ENCODE results near the gene CPM.

CPM gene

DNA sequence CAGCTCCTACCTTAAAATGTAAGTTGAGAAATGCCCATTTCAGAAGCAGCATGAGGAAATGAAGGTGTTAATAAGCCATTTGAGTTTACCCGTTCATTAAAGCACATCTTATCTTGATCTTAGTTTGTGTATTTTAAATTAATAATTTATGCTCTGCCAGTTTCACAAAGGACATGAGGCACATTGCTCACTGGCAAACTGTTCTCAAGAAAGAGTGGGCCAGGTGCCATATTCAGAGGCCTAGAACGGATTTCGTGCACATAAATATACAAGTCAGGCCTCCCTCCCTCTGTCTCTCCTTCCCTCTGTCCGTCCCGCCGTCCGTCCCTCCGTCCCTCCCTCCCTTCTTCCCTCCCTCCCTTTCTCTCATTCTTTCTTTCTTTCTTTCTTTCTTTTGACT is 29.5 kb downstream of the CPM start:
- no peak for DNase-seq

DNA sequence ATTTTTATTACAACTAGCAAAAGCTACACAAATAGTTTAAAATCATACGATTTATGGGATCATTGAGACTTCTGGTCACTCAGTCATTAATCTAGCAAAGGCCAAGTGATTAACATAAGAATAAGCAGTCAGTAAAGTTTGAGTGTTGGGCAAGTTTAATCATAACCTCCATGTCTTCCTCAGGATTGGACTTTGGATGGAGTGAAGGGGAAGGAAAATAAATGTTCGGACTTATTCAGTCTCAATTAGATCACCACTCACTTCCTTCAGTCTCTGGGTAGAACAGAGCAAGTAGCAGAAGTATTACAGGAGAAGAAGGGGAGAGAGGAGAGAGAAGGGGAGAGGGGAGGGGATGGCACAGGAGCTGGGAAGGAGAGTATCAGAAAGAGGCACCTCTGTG is 31.4 kb downstream of the CPM start:
- DNase-seq, result no peak

GRCh38 chr12:68901145-68901544 is 31.8 kb downstream of the CPM start:
- DNase-seq, result no peak

DNA sequence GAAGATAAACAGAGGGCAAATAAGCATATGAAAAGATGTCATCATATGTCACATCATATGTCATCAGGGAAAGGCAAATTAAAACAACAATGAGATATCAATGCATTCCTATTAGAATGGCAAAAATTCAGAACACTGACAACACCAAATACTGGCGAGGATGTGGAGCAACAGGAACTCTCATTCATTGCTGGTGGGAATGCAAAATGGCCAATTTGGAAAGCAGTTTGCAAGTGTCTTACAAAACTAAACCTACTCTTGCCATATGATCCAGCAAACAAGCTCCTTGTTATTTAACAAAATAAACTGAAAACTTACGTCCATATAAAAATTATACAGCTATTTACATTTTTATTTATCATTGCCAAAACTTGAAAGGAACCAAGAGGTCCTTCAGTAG is 32.7 kb downstream of the CPM start:
- no peak for DNase-seq

DNA sequence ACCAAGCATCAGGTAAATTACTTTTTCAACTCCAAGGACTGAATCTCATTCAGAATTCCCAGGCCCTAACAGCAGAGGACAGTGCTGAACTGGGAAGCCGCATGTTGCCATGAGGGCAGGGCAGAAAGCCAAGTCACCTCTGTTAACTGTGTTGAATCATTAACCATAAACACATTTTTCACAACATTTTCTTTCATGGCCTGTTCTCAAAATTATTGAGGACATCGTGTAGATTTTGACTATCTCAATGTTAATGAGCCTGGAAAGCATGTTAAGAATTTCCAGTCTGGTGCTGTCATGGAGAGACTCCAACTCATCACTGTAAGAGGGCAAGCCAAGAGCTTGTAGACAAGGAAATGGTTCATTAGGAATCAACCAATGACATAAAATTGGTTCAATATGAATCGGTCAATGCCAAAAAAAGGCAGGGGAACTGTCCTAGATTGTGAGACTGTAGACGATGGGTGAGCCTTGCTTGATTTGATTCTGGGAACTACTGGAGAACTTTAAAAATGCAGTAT is 33.7 kb downstream of the CPM start:
- peak; percentile 38 for DNase-seq

- DNase-seq, result peak; percentile 4
Measured at GRCh38 chr12:68896881-68897540, 36.0 kb downstream of the CPM start.

DNA sequence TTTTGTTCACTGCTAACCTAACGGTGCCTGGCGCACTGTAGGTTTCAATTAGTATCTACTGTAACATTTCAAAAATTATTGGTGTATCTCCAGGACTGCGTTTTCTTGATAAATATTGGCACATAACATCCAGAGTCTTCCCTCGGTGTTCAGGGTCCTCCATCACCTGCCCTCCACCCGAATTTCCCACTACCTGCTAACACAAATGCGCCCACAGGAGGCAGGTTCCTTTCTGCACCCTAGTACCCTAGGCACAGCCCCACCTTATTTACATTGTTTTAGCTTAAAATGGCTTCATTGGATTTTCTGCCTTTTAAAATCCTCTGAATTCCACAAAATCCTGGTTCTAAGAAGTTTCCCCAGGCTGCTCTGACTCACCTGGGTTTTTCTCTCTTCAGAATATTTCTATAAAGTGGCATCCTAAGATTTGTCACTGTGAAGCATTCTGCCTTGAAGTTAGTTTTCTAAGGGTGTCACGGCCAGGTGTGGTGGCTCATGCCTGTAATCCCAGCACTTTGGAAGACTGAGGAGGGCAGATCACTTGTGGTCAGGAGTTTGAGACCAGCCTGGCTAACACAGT is 38.6 kb downstream of the CPM start:
- DNase-seq, result no peak

- no peak for DNase-seq
Measured at GRCh38 chr12:68893741-68894140, 39.2 kb downstream of the CPM start.

DNA sequence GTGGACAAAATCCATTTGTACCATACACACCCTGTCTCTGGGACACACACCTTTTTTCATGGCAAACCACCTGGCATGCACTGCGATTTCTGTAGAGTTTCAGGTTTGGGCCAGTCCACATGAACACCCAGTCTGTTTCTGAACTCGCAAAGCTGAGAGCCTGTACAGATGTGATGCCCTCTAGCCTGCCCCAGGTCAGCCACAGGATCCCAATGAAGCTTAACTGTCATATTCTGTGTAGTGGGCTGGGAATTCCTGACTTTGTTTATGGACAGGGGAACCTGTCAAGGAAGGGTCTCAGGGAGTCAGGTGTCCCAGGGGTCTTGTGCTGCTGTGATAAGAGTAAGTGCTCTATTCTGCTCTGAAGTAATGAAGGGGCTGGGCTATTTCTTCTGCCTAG is 39.8 kb downstream of the CPM start:
- DNase-seq, result no peak

DNA sequence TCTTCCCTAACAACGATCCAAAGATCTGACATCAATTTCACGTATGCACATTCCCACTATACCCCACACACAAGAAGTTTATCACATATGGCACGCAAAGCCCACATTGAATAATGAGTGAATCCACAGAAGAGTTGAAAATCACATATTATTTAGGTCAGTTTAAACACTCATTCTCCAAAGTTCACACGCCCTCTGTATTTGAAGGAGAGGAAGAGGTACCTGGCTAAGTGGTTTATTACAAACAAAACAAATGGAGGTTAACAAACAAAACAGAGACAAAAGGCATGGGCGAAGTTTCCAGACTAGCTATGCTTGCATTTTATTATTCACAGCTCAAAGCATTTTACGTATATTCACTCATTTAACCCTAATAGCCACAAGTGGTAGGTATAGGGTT is 41.8 kb downstream of the CPM start:
- no peak for DNase-seq

GRCh38 chr12:68890701-68891113 is 42.3 kb downstream of the CPM start:
- no peak for DNase-seq

DNA sequence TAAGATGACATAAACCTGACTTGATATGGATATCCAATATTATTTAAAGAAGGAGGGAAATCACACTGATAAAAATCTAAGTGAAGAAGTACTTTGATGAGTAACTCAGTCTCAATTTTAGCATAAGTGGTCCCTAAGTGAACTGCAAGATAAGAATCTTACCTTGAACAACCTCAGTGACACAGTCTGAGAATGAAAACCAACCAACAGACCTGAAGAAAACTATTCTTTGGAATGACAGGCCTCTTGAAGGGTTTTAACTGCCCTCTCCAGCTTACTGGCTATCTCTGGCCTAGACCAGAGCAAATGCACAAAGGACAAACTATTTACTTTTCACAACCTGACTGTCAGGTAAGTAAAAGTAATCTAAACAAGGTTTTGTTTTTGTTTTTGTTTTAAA is 44.7 kb downstream of the CPM start:
- no peak for DNase-seq

DNA sequence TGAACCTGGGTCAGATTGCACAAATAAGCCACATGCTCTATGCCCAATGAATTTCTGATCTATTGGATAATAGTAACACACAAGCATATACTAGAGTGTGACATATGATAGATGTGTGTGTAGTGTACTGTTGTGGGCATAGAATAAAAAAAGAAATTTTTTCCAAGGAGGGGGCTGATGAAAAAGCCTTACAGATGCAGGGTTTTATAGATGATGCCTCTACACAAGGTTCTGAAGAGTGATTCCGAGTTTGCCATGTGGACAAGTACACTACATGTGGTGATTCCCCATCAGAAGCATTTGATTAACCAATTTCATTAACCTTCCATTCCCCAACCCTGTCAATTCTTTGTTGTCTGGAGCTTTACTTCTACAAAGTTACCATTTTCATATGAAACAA is 45.3 kb downstream of the CPM start:
- DNase-seq, result no peak

DNA sequence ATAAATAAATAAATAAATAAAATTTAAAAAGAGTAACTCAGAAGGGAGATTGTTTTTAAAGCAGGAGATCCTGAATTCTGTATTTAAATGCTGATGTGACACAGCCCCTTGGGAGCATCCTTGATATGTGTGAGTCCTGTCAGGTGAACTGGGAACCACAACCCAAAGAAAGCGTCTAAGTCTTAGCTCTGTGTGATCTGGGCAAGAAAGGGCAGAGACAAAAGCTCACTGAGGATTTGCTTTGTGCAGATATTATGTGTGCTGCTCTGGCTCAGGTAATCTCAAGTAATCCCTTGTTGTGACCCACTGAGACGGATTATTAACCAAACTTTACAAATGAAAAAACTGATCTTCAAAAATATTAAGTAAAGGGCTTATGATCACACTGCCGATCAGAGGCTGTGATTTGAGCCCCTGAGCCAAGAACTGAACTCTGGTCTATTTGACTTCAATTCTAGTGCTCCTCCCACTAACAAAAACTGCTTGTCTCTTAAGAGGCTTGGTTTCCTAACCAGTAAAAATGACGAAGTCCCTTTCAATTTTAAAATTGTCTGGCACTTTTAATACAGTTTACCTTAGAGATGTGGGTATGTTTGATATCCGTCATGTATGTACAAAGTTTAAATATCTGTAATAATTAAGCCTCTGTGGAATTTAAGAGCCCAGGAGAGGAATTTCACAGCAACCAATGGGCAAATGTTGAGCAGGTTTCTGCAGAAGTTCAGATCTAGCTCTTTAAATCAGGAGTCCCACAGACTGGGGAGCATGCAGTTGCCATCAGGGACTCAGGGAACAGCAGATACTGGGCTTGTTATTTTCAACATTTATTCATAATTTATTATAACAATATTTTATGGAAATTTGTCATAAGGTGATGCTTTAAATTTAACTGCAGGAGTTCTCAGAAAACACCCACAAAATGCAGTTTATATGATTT is 46.1 kb downstream of the CPM start:
- no peak for DNase-seq

DNA sequence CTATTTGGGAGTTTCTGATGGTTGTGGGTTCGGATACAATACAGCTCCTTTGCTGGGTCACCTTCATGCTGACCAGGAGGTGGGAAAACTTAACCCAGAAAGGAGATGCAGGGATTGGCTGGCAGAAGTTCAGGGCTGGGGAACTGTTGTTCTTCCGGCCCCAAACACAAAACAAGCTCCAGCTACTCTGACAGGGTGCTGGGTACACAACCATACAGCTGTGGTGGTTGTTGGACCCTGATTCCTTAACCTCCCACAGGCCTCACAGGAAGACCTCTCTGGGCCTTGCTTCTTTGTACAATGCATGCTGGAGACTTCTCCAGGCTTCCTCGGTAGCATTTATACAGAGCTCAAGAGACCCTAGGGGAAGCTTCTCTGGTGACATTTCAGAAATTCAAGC is 47.6 kb downstream of the CPM start:
- DNase-seq, result no peak

DNA sequence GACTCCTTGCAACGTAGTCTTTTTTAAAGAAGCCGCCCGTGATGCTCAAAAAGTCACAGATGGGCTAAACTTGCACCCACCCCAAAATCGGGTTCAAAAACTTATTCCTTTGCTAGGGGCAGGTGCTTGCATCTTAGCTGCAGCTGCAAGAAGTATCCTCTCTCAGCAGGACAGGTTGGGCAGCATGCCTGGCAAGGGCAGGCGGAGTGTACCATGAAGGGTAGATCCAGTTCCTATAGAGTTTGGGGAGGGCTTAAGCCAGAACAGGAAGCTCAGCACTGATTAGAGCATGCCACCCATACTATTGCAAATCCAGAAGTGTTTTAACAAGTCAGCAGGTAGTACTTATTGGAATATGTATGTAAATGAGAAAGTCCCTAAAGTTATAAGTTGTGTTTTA is 48.7 kb downstream of the CPM start:
- DNase-seq, result no peak

- DNase-seq, result no peak
Measured at GRCh38 chr12:68883151-68883550, 49.8 kb downstream of the CPM start.

DNA sequence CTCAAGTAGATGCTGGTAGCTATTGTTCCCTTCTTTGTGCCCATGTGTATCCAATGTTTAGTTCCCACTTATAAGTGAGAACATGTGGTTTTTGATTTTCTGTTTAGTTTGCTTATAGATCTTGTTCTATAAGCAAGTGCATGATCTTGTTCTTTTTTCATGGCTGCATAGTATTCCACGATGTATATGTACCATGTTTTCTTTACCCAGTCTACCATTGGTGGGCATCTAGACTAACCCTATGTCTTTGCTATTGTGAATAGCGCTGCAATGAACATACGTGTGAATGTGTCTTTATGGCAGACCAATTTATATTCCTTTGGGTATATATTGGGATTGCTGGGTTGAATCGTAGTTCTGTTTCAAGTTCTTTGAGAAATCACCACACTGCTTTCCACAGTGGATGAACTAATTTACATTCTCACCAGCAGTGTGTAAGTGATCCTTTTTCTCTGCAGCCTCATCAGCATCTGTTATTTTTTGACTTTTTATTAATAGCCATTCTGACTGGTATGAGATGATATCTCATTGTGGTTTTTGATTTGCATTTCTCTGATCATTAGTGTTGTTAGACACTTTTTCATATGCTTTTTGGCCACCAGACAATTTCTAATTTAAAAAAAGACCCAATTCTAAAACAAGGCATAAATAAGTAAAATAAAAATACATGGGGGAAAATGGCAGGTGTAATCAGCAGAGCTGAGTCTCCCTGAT is 50.6 kb downstream of the CPM start:
- DNase-seq, result no peak

DNA sequence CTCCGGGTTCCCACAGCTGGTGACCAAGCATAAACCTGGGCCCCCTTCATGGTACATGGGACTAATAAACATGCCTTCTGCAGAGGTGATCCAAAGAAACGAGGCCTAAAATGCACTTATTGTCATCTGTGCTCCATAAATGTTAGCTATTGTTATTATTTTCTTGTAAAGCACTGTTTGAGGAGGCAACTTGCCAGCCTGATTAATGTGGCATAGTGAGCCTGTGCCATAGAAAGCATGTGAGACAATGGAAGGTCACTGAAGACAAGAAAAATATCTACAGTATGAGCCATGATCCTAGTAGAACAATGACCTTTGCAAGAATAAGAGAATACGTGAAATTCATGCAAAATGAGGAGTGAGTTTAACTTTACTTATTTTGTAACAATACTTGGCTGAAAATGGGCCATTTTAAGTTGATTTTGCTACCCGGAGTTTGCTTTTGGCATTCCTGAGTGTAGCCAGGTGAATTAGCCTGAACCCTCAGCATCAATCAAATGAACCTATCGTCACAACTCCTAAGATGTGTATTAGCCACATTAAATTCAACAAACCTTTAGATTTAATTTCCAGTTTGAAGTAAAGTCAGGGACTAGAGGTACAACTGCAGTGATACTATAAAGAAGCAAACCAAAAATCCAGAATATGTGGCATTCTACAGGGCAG is 52.2 kb downstream of the CPM start:
- no peak for DNase-seq

- no peak for DNase-seq
Measured at GRCh38 chr12:68878846-68879245, 54.1 kb downstream of the CPM start.

DNA sequence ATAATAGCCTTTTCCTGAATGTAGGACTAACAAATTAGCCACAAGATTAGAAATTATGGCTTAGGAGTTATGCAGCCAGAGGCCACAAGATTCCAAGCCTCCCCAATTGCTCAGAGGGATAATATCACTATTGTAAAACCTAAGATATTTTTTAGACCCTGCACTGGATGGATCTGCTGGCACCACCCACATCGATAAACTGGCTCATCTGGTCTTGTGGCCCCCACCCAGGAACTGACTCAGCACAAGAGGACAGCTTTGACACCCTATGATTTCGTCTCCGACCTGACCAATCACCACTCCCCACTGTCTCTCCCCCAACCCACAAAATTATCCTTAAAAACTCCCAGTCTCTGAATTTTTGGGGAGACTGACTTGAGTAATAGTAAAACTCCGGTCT is 54.7 kb downstream of the CPM start:
- no peak for DNase-seq

GRCh38 chr12:68877583-68877982 is 55.4 kb downstream of the CPM start:
- no peak for DNase-seq

- DNase-seq, result no peak
Measured at GRCh38 chr12:68876461-68876860, 56.5 kb downstream of the CPM start.
